ENCODE data around the gene CCDC198.

CCDC198 gene

GRCh38 chr14:57492859-57493258, 798 bp downstream of the CCDC198 start (continued):
- TF ChIP-seq, protein P1, sequence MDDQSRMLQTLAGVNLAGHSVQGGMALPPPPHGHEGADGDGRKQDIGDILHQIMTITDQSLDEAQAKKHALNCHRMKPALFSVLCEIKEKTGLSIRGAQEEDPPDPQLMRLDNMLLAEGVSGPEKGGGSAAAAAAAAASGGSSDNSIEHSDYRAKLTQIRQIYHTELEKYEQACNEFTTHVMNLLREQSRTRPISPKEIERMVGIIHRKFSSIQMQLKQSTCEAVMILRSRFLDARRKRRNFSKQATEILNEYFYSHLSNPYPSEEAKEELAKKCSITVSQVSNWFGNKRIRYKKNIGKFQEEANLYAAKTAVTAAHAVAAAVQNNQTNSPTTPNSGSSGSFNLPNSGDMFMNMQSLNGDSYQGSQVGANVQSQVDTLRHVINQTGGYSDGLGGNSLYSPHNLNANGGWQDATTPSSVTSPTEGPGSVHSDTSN (CRISPR knock-in tag; IDR thresholded peaks at IDR 0.05) = no peak
- TF ChIP-seq ZNF24 (tag by site-specific recombination; IDR thresholded peaks at IDR 0.05) (peak; percentile 66; the same call in 1 of the 2 replicates), GLI2 (tag by site-specific recombination; IDR thresholded peaks at IDR 0.05; ENCODE audit: borderline replicate concordance, low read depth) (0 out of 2 replicates have a peak, but pooled peaks have one; percentile 8), ZNF660 (tag by site-specific recombination; IDR thresholded peaks at IDR 0.05) (peak; percentile 37; the same call in 1 of the 2 replicates), WT1 (tag by site-specific recombination; IDR thresholded peaks at IDR 0.05) (peak; percentile 73), ZNF558 (tag by site-specific recombination; IDR thresholded peaks at IDR 0.05) (0 out of 2 replicates have a peak, but pooled peaks have one; percentile 54), ZNF391 (tag by site-specific recombination; IDR thresholded peaks at IDR 0.05; ENCODE audit: borderline replicate concordance, low read depth) (no peak), SP7 (tag by site-specific recombination; IDR thresholded peaks at IDR 0.05) (peak; percentile 96), KLF16 (tag by site-specific recombination; IDR thresholded peaks at IDR 0.05) (no peak), ZBTB1 (tag by site-specific recombination; IDR thresholded peaks at IDR 0.05) (0 out of 2 replicates have a peak, but pooled peaks have one; percentile 41), ZBTB21 (tag by site-specific recombination; IDR thresholded peaks at IDR 0.05) (0 out of 2 replicates have a peak, but pooled peaks have one; percentile 21), OVOL3 (tag by site-specific recombination; IDR thresholded peaks at IDR 0.05) (no peak), ZXDB (tag by site-specific recombination; IDR thresholded peaks at IDR 0.05) (peak; percentile 67; the same call in 1 of the 2 replicates), HOXD13 (CRISPR knock-in tag; IDR thresholded peaks at IDR 0.05; ENCODE audit: borderline replicate concordance) (peak; percentile 67; the same call in 1 of the 2 replicates), TSHZ1 (tag by site-specific recombination; IDR thresholded peaks at IDR 0.05; ENCODE audit: borderline replicate concordance) (peak; percentile 75; the same call in 1 of the 2 replicates), ZNF16 (tag by site-specific recombination; IDR thresholded peaks at IDR 0.05; ENCODE audit: low read depth) (no peak), ZNF544 (tag by site-specific recombination; IDR thresholded peaks at IDR 0.05) (no peak), PRDM6 (tag by site-specific recombination; IDR thresholded peaks at IDR 0.05) (peak; percentile 86), OSR2 (tag by site-specific recombination; IDR thresholded peaks at IDR 0.05) (peak; percentile 65; the same call in 1 of the 2 replicates), ZNF366 (tag by site-specific recombination; conservative IDR thresholded peaks at IDR 0.05) (peak; percentile 76; the same call in 1 of the 2 replicates), ZNF501 (tag by site-specific recombination; IDR thresholded peaks at IDR 0.05) (0 out of 2 replicates have a peak, but pooled peaks have one; percentile 31), ZNF843 (tag by site-specific recombination; IDR thresholded peaks at IDR 0.05) (peak; percentile 76), ZNF394 (tag by site-specific recombination; IDR thresholded peaks at IDR 0.05; ENCODE audit: borderline replicate concordance) (0 out of 2 replicates have a peak, but pooled peaks have one; percentile 17), ZNF629 (tag by site-specific recombination; IDR thresholded peaks at IDR 0.05) (peak; percentile 76)
- TF ChIP-seq, protein P2, sequence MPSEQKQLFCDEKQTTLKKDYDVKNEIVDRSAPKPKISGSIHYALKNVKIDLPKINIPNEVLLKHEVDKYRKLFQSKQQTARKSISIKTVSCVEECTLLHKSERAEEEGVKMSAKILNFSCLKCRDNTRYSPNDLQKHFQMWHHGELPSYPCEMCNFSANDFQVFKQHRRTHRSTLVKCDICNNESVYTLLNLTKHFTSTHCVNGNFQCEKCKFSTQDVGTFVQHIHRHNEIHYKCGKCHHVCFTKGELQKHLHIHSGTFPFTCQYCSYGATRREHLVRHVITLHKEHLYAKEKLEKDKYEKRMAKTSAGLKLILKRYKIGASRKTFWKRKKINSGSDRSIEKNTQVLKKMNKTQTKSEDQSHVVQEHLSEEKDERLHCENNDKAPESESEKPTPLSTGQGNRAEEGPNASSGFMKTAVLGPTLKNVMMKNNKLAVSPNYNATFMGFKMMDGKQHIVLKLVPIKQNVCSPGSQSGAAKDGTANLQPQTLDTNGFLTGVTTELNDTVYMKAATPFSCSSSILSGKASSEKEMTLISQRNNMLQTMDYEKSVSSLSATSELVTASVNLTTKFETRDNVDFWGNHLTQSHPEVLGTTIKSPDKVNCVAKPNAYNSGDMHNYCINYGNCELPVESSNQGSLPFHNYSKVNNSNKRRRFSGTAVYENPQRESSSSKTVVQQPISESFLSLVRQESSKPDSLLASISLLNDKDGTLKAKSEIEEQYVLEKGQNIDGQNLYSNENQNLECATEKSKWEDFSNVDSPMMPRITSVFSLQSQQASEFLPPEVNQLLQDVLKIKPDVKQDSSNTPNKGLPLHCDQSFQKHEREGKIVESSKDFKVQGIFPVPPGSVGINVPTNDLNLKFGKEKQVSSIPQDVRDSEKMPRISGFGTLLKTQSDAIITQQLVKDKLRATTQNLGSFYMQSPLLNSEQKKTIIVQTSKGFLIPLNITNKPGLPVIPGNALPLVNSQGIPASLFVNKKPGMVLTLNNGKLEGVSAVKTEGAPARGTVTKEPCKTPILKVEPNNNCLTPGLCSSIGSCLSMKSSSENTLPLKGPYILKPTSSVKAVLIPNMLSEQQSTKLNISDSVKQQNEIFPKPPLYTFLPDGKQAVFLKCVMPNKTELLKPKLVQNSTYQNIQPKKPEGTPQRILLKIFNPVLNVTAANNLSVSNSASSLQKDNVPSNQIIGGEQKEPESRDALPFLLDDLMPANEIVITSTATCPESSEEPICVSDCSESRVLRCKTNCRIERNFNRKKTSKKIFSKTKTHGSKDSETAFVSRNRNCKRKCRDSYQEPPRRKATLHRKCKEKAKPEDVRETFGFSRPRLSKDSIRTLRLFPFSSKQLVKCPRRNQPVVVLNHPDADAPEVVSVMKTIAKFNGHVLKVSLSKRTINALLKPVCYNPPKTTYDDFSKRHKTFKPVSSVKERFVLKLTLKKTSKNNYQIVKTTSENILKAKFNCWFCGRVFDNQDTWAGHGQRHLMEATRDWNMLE (tag by site-specific recombination; conservative IDR thresholded peaks at IDR 0.05; ENCODE audit: low read depth) = 0 out of 2 replicates have a peak, but pooled peaks have one; percentile 18
- TF ChIP-seq, protein P3, sequence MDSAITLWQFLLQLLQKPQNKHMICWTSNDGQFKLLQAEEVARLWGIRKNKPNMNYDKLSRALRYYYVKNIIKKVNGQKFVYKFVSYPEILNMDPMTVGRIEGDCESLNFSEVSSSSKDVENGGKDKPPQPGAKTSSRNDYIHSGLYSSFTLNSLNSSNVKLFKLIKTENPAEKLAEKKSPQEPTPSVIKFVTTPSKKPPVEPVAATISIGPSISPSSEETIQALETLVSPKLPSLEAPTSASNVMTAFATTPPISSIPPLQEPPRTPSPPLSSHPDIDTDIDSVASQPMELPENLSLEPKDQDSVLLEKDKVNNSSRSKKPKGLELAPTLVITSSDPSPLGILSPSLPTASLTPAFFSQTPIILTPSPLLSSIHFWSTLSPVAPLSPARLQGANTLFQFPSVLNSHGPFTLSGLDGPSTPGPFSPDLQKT (IDR thresholded peaks at IDR 0.05; ENCODE audit: borderline replicate concordance, low read depth, low read length) = no peak
